ENCODE data around the gene MUS81.

Gene MUS81

GRCh38 chr11:65869643-65870306 lies 9.5 kb downstream of the MUS81 start:
- TF ChIP-seq CTCF (IDR thresholded peaks at IDR 0.05; ENCODE audit: unreplicated experiment in 3 of 3) = no peak
- no peaks in the 10 kb centered on the region for H3K27me3 Mint-ChIP-seq (ENCODE audit: low read depth)
- H3K36me3 Mint-ChIP-seq (ENCODE audit: low read depth) = peaks cover 28% of the 10 kb centered on the region
- peak overlapping the region; percentile 50 to 75 (median 65) for H3K4me3 Mint-ChIP-seq
- no peaks in the 10 kb centered on the region for H3K9me3 Mint-ChIP-seq
- H3K4me1 Mint-ChIP-seq = peaks cover 3% of the 10 kb centered on the region
- H3K27ac Mint-ChIP-seq = no peak overlapping the region

GRCh38 chr11:65870307-65870658 lies 10.1 kb downstream of the MUS81 start:
- Mint-ChIP-seq H3K27ac (peak overlapping the region in 1 of 3 experiments; percentile 38), H3K9me3 (no peaks in the 10 kb centered on the region), H3K36me3 (ENCODE audit: low read depth) (peaks cover 24% of the 10 kb centered on the region), H3K27me3 (ENCODE audit: low read depth) (no peaks in the 10 kb centered on the region), H3K4me1 (peaks cover 3% of the 10 kb centered on the region), H3K4me3 (peak overlapping the region; percentile 76 to 90 (median 86))
- no peak for TF ChIP-seq CTCF (IDR thresholded peaks at IDR 0.05; ENCODE audit: unreplicated experiment in 3 of 3)

- H3K27me3 Mint-ChIP-seq (ENCODE audit: low read depth) = no peaks in the 10 kb centered on the region
- H3K27ac Mint-ChIP-seq = peak overlapping the region; percentile 74 to 93 (median 84)
- H3K4me1 Mint-ChIP-seq = peaks cover 3% of the 10 kb centered on the region
- H3K9me3 Mint-ChIP-seq = no peaks in the 10 kb centered on the region
- peak overlapping the region; percentile 86 to 92 (median 90) for H3K4me3 Mint-ChIP-seq
- no peak for TF ChIP-seq CTCF (IDR thresholded peaks at IDR 0.05; ENCODE audit: unreplicated experiment in 3 of 3)
- H3K36me3 Mint-ChIP-seq (ENCODE audit: low read depth) = peaks cover 22% of the 10 kb centered on the region
These were observed 10.8 kb downstream of the MUS81 start for GRCh38 chr11:65870706-65871681.

GRCh38 chr11:65871811-65872548 lies 11.7 kb downstream of the MUS81 start:
- Mint-ChIP-seq H3K27me3 (ENCODE audit: low read depth) (no peaks in the 10 kb centered on the region), H3K27ac (peak overlapping the region; percentile 74 to 93 (median 84)), H3K36me3 (ENCODE audit: low read depth) (peaks cover 18% of the 10 kb centered on the region), H3K4me1 (peaks cover 3% of the 10 kb centered on the region), H3K4me3 (peak overlapping the region; percentile 86 to 92 (median 90)), H3K9me3 (no peaks in the 10 kb centered on the region)
- TF ChIP-seq CTCF (IDR thresholded peaks at IDR 0.05; ENCODE audit: unreplicated experiment in 3 of 3) = no peak

GRCh38 chr11:65872586-65873317 lies 12.5 kb downstream of the MUS81 start, which contains the start of gene EFEMP2:
Gene EFEMP2, minus strand, starts transcription at chr11:65872800. Its CDS starts 446 bp downstream, at chr11:65872354.
- H3K27me3 Mint-ChIP-seq (ENCODE audit: low read depth) = no peaks in the 10 kb centered on the region
- peaks cover 10% of the 10 kb centered on the region for H3K36me3 Mint-ChIP-seq (ENCODE audit: low read depth)
- H3K9me3 Mint-ChIP-seq = no peaks in the 10 kb centered on the region
- peak within 1 kb of the TSS; percentile 86 to 96 (median 93) for H3K27ac Mint-ChIP-seq
- H3K4me1 Mint-ChIP-seq = peaks cover 3% of the 10 kb centered on the region
- H3K4me3 Mint-ChIP-seq = peak within 1 kb of the TSS; percentile 93 to 100 (median 98)
- TF ChIP-seq CTCF (IDR thresholded peaks at IDR 0.05; ENCODE audit: unreplicated experiment in 3 of 3) = no peak

Measured in nephron (organoid).